NCI-H1417 treated with DMSO at 0.1 percent for 48 hours (cell line): ENCODE data around the gene ZNF581.

ENCODE experiments used
- DNase-seq: peaks from one replicate; lab custom pipeline; 2025; lab: John Stamatoyannopoulos, UW

The ZNF581 gene

GRCh38 chr19:55643003-55643886 lies at the start of gene ZNF581:
Gene ZNF581 (plus strand): TSS chr19:55643649. CDS start chr19:55644572, 923 bp downstream.
- no peak for DNase-seq

GRCh38 chr19:55594996-55595545 lies 48.4 kb upstream of the ZNF581 start:
- no peak for DNase-seq

- no peak for DNase-seq
These were observed 47.1 kb upstream of the ZNF581 start for GRCh38 chr19:55596304-55596703.

- no peak for DNase-seq
These were observed 45.9 kb upstream of the ZNF581 start for GRCh38 chr19:55597501-55597921.

- DNase-seq = no peak
These were observed 45.4 kb upstream of the ZNF581 start for GRCh38 chr19:55598034-55598433.

- DNase-seq = peak; percentile 62
These were observed 44.6 kb upstream of the ZNF581 start for GRCh38 chr19:55598719-55599467.

GRCh38 chr19:55599468-55599841 lies 44.0 kb upstream of the ZNF581 start, which contains the start of gene FIZ1:
Gene FIZ1 (minus strand): TSS chr19:55599517. CDS start chr19:55597865, 1,652 bp downstream.
- peak; percentile 95 for DNase-seq

GRCh38 chr19:55599842-55600661 lies 43.4 kb upstream of the ZNF581 start, which contains the start of gene ZNF524:
Gene ZNF524 (plus strand): TSS chr19:55600288. CDS start chr19:55602113, 1,825 bp downstream.
- DNase-seq = peak; percentile 95

GRCh38 chr19:55600662-55601028 lies 42.8 kb upstream of the ZNF581 start:
- DNase-seq = no peak

- DNase-seq = no peak
These were observed 42.4 kb upstream of the ZNF581 start for GRCh38 chr19:55601084-55601483.

GRCh38 chr19:55602104-55603001 lies 41.1 kb upstream of the ZNF581 start:
- DNase-seq = no peak

GRCh38 chr19:55603115-55603514 lies 40.3 kb upstream of the ZNF581 start:
- DNase-seq = no peak

- DNase-seq = no peak
These were observed 39.7 kb upstream of the ZNF581 start for GRCh38 chr19:55603581-55604292.

- peak; percentile 90 for DNase-seq
These were observed 38.2 kb upstream of the ZNF581 start for GRCh38 chr19:55605207-55605636.

GRCh38 chr19:55605637-55606470 lies 37.6 kb upstream of the ZNF581 start, which contains the start of gene ZNF865:
Gene ZNF865 (plus strand): TSS chr19:55605647. CDS start chr19:55613619, 7,972 bp downstream.
- no peak for DNase-seq

- DNase-seq = no peak
These were observed 37.0 kb upstream of the ZNF581 start for GRCh38 chr19:55606471-55606787.

GRCh38 chr19:55606817-55607216 lies 36.6 kb upstream of the ZNF581 start:
- no peak for DNase-seq

GRCh38 chr19:55609326-55609725 lies 34.1 kb upstream of the ZNF581 start:
- DNase-seq = no peak
